DMS79 (cell line): ENCODE data around the gene SNX30.

ENCODE experiments used
- DNase-seq: peaks from one replicate; lab custom pipeline; 2025; lab: John Stamatoyannopoulos, UW

Gene SNX30

GRCh38 chr9:112858005-112858404 is 107.4 kb downstream of the SNX30 start:
- no peak for DNase-seq

- DNase-seq, result no peak
These were observed 108.1 kb downstream of the SNX30 start for GRCh38 chr9:112858625-112859147.

- DNase-seq, result no peak
These were observed 109.9 kb downstream of the SNX30 start for GRCh38 chr9:112860451-112860850.

- DNase-seq, result no peak
These were observed 110.6 kb downstream of the SNX30 start for GRCh38 chr9:112861155-112861554.

- DNase-seq, result no peak
These were observed 111.3 kb downstream of the SNX30 start for GRCh38 chr9:112861638-112862555.

- DNase-seq, result no peak
These were observed 112.7 kb downstream of the SNX30 start for GRCh38 chr9:112863214-112863613.

- no peak for DNase-seq
These were observed 113.2 kb downstream of the SNX30 start for GRCh38 chr9:112863746-112864145.

GRCh38 chr9:112864403-112864802 is 113.8 kb downstream of the SNX30 start:
- DNase-seq, result no peak

- DNase-seq, result no peak
These were observed 114.4 kb downstream of the SNX30 start for GRCh38 chr9:112864982-112865381.

- DNase-seq, result no peak
These were observed 116.2 kb downstream of the SNX30 start for GRCh38 chr9:112866662-112867274.

- DNase-seq, result no peak
These were observed 116.9 kb downstream of the SNX30 start for GRCh38 chr9:112867275-112867991.

- no peak for DNase-seq
These were observed 117.9 kb downstream of the SNX30 start for GRCh38 chr9:112868461-112868860.

GRCh38 chr9:112869041-112869529 is 118.5 kb downstream of the SNX30 start:
- DNase-seq, result no peak

GRCh38 chr9:112869917-112870316 is 119.4 kb downstream of the SNX30 start:
- DNase-seq, result no peak

- no peak for DNase-seq
These were observed 120.0 kb downstream of the SNX30 start for GRCh38 chr9:112870556-112870955.

- no peak for DNase-seq
These were observed 121.5 kb downstream of the SNX30 start for GRCh38 chr9:112872019-112872418.

GRCh38 chr9:112873773-112874405 is 123.3 kb downstream of the SNX30 start:
- DNase-seq, result no peak

GRCh38 chr9:112878752-112879151 is 128.2 kb downstream of the SNX30 start:
- DNase-seq, result no peak

- DNase-seq, result no peak
These were observed 130.1 kb downstream of the SNX30 start for GRCh38 chr9:112880650-112881049.

- no peak for DNase-seq
These were observed 130.8 kb downstream of the SNX30 start for GRCh38 chr9:112881331-112881730.

- DNase-seq, result no peak
These were observed 133.5 kb downstream of the SNX30 start for GRCh38 chr9:112884101-112884500.

GRCh38 chr9:112884721-112885120 is 134.2 kb downstream of the SNX30 start:
- DNase-seq, result no peak
